Lower leg skin (tissue), 4 donors: ENCODE measurements around the gene F8A3. TPM values are rescaled to one million over a fixed set of nuclear protein-coding genes. Genes with fewer than 3 reads are reported as not detected.

Source experiments
- DNase-seq, 2 donors: peaks; one replicate each; pipeline ENCODE4 v3.0.0-alpha.2; 2019; ENCODE audit warnings: low spot score in 2 of 2
- H3K4me3 ChIP-seq: fragments of 200-600 bp; sonication (generic); 2 replicates; pipeline ENCODE4 v1.5.1; 2017; ENCODE audit warnings: mild to moderate bottlenecking, low read depth; ENCODE audit not compliant: poor library complexity, severe bottlenecking
- POLR2A ChIP-seq, 2 donors: fragments of 450-650 bp; IDR thresholded peaks; one replicate each; pipeline ENCODE4 v1.6.1; 2016 to 2017; ENCODE audit warnings: antibody characterized with exemption in 2 of 2, mild to moderate bottlenecking in 1 of 2, moderate library complexity in 1 of 2
- WGBS, 2 donors: methylation state at CpG; one replicate each; pipeline ENCODE4 v1.1.5; 2018; 5-methylcytosine and 5-hydroxymethylcytosine counted together
- intact Hi-C: fragments of 100-400 bp; cut with DNase I; formaldehyde crosslinking; loops from one replicate; pipeline ENCODE4 v1.15.0; 2023; ENCODE audit warnings: low total_unique reads
- microRNA-seq, 2 donors: library from miRNA; unstranded; fragments of <30 nt; microRNA quantifications; one replicate each; pipeline ENCODE4, GENCODE V29; 2016; ENCODE audit warnings: borderline replicate concordance in 2 of 2, borderline number of aligned reads in 1 of 2
- total RNA-seq, 4 donors: library from RNA; depleted of rRNA; stranded (reverse); fragments of >200 nt; gene quantifications; one replicate each; pipeline ENCODE4 v1.1.0, GENCODE V29; 2016
- TF ChIP-seq, protein P1 (sequence below), 3 donors: fragments of 450-650 bp; IDR thresholded peaks; one replicate each; pipeline ENCODE4 v1.5.1; 2016; ENCODE audit warnings: antibody characterized with exemption in 3 of 3, mild to moderate bottlenecking in 3 of 3, moderate library complexity in 2 of 3

F8A3 gene
- total RNA-seq, 4 donors from 2014 or later, result 10.4 to 14.4 (median 12.7) TPM

DNA sequence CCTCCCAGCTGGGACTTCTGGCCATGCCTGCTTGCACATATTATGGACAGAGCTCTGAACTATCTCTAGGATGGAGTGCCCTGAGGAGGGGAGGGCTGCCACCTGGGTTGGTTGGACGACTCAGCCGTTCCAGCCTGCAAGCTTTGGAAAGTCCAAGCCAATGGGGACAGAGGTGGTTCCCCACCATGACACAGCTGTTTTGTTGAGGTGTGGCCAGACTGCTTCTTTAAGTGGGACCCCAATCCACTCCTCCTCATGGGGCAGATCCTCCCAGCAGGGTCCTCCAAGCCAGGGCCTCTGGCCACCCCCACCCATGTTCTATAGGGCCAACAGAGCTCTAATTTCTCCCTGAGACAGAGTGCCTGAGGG is 22.7 kb downstream of the F8A3 start:
- intact Hi-C loops, result no loop called here
- no peak overlapping the region for H3K4me3 ChIP-seq
- WGBS, 2 donors, result 71 to 100% methylated on average over 2 of the region's 2 CpGs
- no peak for DNase-seq
- TF ChIP-seq, protein P1, sequence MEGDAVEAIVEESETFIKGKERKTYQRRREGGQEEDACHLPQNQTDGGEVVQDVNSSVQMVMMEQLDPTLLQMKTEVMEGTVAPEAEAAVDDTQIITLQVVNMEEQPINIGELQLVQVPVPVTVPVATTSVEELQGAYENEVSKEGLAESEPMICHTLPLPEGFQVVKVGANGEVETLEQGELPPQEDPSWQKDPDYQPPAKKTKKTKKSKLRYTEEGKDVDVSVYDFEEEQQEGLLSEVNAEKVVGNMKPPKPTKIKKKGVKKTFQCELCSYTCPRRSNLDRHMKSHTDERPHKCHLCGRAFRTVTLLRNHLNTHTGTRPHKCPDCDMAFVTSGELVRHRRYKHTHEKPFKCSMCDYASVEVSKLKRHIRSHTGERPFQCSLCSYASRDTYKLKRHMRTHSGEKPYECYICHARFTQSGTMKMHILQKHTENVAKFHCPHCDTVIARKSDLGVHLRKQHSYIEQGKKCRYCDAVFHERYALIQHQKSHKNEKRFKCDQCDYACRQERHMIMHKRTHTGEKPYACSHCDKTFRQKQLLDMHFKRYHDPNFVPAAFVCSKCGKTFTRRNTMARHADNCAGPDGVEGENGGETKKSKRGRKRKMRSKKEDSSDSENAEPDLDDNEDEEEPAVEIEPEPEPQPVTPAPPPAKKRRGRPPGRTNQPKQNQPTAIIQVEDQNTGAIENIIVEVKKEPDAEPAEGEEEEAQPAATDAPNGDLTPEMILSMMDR (IDR thresholded peaks at IDR 0.05), result no peak
- no peak for TF ChIP-seq POLR2A (IDR thresholded peaks at IDR 0.05)

DNA sequence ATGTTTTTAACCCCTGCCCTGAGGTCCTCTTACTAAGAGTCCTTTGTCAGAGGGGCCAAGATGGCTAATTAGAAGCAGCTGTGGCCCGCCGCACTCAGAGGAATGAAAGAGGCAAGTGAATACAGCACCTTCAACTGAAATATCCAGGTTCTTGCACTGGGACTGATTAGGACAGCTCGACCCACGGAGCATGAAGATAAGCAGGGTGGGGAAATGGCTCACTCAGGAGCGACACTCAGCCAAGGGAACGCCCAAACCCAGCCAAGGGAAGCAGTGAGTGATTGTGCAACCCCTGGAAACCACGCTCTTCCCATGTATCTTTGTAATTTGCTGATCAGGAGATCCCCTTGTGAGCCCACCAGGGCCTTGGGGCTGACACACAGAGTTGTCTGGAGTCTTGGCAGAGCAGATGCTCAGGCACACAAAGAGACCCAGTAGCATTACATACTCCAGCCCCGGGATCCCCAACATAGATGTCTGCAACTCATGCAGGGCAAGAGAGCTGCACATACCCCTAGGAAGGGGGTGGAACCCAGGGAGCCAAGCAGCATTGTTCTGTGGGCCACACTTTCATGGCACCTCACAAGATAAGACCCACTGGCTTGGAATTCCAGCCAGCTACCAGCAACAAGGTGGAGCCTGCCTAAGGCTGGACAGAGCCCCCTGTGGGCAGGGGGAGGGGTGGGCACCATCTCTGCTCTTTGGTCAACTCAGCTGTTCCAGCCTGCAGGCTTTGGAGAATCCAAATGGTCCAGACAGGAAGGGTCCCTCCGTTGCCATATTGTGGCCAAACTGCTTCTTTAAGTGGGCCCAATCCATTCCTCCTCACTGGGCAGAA is 23.3 kb downstream of the F8A3 start:
- H3K4me3 ChIP-seq, result no peak overlapping the region
- 59 to 61% methylated on average over 4 to 9 of the region's 9 CpGs for WGBS, 2 donors
- no peak for DNase-seq
- TF ChIP-seq, protein P1 (IDR thresholded peaks at IDR 0.05), result no peak
- no peak for TF ChIP-seq POLR2A (IDR thresholded peaks at IDR 0.05)
- intact Hi-C loops, result no loop called here

DNA sequence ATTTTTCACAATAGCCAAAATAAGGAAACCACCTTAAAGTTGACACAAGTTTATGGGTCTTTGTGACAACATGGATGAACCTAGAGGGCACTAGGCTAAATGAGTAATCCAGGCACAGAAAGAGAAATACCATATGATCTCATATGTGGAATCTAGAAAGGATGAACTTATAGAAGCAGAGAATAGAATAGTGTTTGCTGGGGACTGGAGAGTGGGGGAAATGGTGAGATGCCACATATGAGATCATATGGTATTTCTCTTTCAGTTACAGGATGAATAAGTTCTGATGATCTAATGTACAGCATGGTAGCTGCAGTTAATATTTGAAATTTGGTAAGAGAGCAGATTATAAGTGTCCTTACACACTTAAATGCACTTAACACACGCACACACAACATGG is 40.7 kb downstream of the F8A3 start:
- WGBS, 2 donors, result 72 to 88% methylated on average over 1 of the region's 1 CpG
- TF ChIP-seq, protein P1 (IDR thresholded peaks at IDR 0.05), result no peak
- no peak for TF ChIP-seq POLR2A (IDR thresholded peaks at IDR 0.05)
- intact Hi-C loops, result no loop called here
- no peak for DNase-seq
- H3K4me3 ChIP-seq, result no peak overlapping the region

Small RNA genes lying within 50 kb of the gene (microRNA-seq; reads per million reads assigned to microRNA genes)
- 0 reads per million in 2 donors for gene MIR1184-3

Other genes starting within 250 kb of the F8A3 start
- 10 to 100 TPM; 11.1 to 21.8 (median 17.9) TPM for gene VBP1, start 242.2 kb downstream of the F8A3 start, total RNA-seq
- gene RAB39B, start 194.1 kb downstream of the F8A3 start, total RNA-seq, result under 1 TPM; 0.08 to 0.23 (median 0.15) TPM
- gene CLIC2, start 124.0 kb downstream of the F8A3 start, total RNA-seq, result 10 to 100 TPM in 1 of 4 donors, 1 to 10 TPM in 3; 6.9 to 12.7 (median 7.3) TPM
- 10 to 100 TPM in 1 of 4 donors, not detected in 3; 10.3 TPM for gene F8A2, start 76.5 kb downstream of the F8A3 start, total RNA-seq
- gene SPRY3, start 154.0 kb upstream of the F8A3 start, total RNA-seq, result under 1 TPM; 0.15 to 0.52 (median 0.32) TPM
- gene TMLHE, start 154.3 kb upstream of the F8A3 start, total RNA-seq, result 10 to 100 TPM in 1 of 4 donors, 1 to 10 TPM in 3; 6.9 to 14.9 (median 9.2) TPM